NCI-H1930 (cell line): ENCODE results near the gene ANO10.
"Not testable (repeated sequence)": the region's sequence is repeated elsewhere in the genome, so short reads cannot be mapped to it uniquely, and the experiment has no call there.

ENCODE experiments used
- DNase-seq, 2 experiments: peaks; one replicate each; lab custom pipeline; 2025; lab: John Stamatoyannopoulos, UW

The ANO10 gene, protein sequence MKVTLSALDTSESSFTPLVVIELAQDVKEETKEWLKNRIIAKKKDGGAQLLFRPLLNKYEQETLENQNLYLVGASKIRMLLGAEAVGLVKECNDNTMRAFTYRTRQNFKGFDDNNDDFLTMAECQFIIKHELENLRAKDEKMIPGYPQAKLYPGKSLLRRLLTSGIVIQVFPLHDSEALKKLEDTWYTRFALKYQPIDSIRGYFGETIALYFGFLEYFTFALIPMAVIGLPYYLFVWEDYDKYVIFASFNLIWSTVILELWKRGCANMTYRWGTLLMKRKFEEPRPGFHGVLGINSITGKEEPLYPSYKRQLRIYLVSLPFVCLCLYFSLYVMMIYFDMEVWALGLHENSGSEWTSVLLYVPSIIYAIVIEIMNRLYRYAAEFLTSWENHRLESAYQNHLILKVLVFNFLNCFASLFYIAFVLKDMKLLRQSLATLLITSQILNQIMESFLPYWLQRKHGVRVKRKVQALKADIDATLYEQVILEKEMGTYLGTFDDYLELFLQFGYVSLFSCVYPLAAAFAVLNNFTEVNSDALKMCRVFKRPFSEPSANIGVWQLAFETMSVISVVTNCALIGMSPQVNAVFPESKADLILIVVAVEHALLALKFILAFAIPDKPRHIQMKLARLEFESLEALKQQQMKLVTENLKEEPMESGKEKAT

DNA sequence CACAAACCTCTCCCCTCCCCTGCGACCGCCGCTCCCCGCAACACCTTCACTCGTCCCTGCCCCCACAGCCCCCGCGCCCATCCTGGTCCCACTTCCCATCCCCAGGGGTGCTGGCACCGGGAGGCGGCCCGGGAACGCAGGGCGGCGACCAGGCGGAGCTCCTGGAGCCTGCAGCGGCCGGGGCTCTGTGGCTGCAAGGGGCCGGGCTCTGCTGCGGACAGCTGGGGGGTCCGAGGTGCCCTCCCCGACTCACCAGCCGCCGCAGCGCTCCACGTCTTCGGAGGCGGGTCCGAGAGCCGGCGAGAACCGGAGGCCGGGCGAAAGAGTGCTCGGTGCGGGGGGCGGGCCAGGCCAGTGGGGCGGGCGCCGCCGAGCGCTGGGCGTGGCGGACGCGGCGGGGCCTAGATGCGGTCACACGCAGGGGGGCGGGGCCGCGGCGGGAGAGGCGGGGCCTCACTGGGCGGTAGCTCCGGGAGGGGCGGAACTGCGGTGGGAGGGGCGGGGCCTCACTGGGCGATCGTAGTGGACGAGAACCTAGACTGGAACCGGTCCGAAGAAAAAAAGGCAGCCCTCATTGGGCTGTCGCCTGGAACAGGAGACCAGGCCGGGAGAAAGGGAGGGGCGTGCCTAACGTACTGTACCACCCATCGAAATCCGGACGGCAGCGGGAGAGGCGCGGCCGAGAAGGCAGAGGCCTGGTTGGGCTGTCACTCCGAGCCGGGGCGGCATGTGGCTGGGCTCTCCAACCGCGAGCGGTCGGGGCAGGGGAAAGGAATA lies at the start of gene ANO10:
ANO10 (minus strand) TSS at position 356 of the 777 bp plus-strand sequence. CDS start 16,159 bp downstream, outside the sequence.
- peak; percentile 81 to 88 for DNase-seq

DNA sequence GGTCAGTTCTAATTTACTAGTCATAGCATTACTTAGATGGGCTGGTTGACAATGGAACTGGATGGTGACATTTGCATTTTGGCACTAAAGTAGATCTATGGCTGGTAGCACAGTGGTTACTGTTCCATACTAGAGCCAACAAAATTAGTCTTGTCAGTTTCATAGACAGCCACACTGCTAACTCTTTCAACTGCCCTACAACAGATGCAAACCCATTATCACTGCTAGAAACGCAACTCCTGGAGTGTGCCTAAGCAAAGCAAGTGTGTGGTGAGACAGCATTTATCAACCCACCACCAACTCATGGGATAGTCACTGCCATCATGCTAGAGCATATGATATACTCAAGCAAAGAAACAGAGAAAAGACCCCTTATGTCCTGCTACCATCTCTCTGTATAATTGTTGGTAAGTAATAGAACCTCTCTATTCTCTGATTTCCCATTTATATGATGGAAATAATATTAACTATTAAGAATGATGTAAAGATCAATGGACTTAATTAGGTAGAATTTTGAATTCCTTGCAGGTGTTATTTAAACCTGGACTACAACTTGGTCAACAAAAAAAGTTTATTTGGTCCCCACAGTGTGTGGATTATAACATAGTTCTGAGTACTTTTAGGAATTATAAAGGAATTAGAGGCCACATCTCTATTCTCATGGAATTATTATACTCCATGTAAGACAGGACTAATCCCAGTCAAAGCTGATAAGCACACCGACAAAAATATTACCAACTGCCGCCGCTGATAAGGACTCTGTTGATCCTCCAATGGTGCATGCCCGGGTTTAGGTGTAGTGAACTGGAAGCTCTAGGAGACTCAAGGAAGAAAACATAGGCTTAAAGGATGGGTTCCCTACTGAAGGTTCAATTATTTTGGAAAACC lies 49.1 kb upstream of the ANO10 start:
- DNase-seq: no peak

DNA sequence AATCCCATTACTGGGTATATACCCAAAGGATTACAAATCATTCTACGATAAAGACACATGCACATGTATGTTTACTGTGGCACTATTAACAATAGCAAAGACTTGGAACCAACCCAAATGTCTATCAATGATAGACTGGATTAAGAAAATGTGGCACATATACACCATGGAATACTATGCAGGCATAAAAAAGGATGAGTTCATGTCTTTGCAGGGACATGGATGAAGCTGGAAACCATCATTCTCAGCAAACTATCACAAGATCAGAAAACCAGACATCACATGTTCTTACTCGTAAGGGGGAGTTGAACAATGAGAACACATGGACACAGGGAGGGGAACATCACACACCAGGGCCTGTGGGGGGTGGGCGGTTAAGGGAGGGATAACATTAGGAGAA lies 43.2 kb upstream of the ANO10 start:
- DNase-seq: not testable (repeated sequence)

DNA sequence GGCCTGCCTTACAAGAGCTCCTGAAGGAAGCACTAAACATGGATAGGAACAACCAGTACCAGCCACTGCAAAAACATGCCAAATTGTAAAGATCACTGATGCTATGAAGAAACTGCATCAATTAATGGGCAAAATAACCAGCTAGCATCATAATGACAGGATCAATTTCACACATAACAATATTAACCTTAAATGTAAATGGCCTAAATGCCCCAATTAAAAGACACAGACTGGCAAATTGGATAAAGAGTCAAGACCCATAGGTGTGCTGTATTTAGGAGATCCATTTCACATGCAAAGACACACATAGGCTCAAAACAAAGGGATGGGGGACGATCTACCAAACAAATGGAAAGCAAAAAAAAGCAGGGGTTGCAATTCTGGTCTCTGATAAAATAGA lies 39.6 kb upstream of the ANO10 start:
- not testable (repeated sequence) for DNase-seq

DNA sequence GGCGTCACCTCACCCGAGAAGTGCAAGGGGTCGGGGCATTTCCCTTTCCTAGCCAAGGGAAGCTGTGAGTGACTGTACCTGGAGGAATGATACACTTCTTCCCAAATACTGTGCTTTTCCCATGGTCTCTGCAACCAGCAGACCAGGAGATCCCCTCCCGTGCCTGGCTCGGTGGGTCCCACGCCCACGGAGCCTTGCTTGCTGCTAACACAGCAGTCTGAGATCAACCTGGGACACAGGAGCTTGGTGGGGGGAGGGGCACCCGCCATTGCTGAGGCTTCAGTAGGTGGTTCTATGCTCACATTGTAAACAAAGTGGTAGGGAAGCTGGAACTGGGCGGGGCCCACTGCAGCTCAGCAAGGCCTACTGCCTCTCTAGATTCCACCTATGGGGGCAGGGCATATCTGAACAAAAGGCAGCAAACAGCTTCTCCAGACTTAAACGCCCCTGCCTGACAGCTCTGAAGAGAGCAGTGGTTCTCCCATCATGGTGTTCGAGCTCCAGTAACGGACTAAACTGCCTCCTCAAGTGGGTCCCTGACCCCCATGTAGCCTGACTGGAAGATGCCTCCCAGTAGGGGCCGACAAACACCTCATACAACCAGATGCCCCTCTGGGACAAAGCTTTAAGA lies 37.6 kb upstream of the ANO10 start:
- no peak for DNase-seq

DNA sequence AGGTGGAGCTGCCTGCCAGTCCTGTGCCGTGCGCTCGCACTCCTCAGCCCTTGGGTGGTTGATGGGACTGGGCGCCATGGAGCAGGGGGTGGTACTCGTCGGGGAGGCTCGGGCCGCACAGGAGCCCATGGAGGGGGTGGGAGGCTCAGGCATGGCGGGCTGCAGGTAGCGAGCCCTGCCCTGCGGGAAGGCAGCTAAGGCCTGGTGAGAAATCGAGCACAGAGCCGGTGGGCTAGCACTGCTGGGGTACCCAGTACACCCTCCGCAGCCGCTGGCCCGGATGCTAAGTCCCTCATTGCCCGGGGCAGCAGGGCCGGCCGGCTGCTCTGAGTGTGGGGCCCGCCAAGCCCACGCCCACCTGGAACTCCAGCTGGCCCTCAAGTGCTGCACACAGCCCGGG lies 34.6 kb upstream of the ANO10 start:
- not testable (repeated sequence) for DNase-seq

DNA sequence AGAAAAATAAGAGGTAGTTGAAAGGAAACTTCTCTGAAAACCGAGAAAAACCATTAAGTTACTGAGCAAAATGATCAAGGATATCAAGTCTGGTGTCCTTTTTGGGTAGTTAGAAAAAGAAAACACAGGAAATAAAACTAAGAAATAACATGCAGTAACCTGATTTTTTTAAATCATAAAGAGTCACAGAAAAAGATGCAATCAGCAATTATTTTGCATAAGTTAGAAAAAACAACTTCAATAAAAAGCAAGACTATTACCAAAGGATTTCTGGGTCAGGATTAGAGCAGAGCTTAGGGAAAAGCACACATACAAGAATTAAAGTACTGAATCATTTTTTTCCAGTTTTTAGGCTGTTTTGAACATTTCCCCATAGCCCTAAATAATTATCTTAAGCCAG lies 28.5 kb upstream of the ANO10 start:
- DNase-seq: no peak

DNA sequence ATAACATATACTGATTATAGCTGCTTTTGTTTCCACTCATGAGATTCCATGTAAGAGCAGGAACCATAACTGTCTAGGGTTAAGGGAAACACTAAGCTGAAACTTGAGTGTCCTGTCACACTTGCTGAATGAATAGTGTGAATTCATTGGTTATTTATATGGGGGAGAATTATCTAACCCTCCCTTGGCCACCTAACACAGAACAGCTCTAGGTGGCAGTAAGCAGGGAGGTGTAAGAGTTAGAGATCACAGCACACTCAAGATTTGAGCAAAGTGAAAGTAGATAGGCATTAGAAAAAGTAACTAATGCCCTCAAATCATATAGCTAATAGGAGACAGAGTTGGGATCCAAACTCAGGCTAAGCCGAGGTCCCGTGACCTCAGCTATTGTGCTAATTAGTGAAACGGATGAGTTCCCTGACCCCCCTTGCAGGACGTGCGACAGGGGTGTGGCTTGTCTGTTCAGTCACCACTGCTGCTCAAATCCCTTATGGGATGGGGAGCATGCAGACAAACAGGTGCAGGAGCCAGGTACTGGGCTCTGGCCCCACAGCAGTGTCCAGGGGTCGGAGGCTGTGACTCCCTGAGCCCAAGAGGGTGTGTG lies 27.7 kb upstream of the ANO10 start:
- no peak for DNase-seq

DNA sequence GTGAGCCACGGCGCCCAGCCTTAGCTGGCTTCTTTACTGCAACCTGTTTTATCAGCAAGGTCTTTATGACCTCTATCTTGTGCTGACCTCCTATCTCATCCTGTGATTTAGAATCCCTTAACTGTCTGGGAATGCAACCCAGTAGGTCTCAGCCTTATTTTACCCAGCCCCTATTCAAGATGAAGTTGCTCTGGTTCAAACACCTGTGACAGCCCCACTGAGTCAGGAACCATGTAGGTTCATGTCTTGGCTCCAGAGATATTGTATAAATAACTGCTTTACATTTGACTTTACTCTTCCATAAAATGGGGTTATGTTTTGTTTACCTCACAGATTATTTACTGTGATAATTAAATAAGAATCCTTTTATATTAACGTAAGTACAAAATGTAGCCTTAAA lies 27.1 kb upstream of the ANO10 start:
- no peak for DNase-seq

DNA sequence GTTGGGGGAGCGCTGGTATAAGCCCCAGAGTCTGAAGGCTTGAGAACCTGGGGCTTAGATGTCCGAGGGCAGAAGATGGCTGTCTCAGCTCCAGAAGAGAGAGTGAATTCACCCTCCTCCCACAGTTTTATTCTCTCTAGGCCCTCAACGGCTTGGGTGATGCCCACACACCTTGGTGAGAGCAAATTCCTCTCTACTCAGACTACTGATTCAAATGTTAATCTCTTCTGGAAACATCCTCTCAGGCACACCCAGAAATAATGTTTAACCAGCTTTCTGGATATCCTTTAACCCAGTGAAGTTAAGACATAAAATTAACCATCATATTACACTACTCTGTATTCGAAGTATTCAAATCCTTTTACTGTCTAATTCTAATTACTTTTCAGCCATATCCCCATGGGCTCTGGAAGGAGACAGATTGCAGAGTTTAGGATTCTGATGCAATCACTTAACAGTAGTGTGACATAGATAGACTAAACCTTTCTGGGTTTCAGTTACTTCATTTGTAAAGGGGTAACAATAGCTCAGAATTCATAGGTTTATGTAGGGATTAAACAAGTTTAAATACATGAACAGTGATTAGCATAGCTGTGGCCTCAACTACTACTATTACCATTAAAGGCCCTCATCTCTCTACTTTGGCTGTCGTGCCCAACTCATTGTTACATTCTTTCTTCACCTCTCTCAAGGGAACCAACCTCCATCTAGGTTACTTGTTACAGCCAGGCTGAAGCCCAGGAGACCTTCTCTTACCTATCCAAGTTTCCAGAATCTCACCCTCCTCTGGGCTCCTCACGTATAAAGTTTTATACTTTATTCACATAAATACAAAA lies 25.7 kb upstream of the ANO10 start:
- DNase-seq: no peak

DNA sequence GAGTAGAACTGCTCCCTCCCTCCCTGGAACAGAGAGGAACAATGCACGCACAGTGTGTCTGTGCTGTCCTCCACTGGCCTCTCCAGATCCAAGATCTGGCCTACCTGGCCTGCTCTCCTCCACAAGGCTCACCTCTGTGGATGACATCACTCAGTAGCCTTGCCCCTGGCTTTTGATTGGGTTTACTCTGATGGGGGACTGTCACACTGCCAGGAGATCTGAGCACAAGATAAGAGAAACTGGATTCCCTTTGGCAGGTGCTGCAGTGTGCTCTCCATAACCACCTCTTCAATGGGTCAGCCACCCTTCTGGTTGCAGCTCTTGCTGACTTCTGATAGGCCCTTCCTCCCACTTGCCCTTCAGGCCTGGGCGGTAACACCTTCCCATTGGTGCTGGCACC lies 22.6 kb upstream of the ANO10 start:
- DNase-seq: no peak

DNA sequence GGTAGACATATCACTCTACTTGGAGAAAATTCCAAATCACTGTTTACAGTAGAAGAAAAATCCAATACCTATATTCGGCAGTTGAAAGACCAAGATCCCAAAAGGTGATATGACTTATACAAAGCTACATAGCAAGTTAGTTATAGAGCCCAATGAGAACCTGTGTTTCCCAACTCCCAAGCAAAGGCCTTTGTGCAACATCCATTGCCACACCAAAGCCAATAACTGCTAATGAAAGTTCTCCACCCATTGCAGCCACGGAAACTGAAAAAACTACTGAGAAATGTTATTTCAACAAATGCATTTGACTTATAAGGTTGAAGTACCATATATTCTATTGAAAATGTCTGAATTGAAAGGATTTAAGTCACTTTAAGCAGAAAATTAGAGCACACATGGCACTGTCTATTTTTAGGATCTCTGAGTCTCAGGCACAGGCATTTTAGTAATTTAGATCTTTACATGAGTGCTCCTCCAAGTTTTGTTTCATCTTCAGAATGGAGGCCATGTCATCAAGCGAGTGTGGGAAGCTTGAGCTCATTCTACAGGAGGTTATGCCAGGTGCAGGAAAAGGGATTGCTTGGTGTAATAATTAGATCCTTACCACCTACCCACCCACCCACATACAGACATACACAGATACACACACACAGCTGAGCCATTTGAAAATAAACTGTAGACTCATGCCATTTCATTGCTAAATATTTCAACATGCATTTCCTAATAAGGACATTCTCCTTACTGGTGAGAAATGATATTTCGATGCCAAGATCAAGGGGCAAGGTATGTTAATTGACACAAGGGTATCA lies 19.7 kb upstream of the ANO10 start:
- DNase-seq: no peak

DNA sequence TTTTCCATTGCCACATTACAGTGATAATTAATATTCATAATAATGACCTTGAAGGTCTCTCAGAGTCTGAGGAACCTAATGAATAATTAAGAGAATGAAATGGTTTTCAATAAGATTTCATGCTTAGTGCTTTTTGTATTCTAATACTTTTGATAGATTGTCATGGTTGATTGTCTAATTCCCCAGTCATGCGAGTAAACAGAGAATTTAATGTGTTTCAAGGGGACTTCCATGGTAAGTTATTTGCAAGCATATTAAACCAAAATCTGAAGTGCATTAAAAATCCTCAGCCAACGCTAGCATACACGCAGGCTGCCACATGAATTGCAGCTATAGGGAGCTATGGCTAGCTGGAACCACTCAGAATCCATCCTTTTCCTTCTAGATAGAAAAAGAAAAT lies 18.9 kb upstream of the ANO10 start:
- DNase-seq: no peak

DNA sequence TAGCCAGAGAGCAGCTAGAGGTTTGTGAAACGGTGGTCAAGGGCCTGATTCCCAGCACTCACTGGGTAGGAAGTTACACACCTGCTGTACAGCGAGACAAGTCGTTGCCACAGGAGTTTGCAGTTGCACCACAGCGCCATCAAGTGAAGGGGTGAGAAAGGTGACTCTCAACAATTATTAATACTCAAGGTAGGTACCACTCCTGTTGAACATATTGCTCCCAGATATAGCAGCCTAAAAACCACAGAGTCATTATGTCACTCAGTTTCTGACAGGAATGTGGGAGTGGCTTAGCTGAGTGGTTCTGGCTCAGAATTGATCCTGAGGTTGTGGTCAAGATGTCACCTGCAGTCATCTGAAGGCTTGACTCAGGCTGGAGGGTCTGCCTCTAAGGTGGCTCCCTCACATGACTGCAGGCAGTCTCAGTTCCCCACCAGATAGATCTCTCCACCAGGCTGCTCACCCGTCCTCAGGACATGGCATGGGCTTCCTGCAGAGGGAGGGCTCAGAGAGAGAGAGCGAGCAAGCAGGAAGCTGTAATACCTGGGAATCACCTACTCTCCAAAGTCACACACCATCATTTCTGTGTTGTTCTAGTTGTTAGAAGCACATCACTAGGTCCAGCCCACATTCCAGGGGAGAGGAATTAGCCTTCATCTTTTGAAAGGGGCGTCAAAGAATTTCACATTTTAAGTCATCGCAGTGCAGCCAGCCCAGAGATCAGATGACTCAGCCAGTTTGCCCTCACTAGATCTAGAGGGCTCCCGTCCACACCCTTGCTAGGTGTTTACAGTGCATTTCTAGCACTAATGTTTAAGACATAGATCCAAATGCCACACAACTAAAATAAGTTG lies 17.0 kb upstream of the ANO10 start:
- no peak for DNase-seq

DNA sequence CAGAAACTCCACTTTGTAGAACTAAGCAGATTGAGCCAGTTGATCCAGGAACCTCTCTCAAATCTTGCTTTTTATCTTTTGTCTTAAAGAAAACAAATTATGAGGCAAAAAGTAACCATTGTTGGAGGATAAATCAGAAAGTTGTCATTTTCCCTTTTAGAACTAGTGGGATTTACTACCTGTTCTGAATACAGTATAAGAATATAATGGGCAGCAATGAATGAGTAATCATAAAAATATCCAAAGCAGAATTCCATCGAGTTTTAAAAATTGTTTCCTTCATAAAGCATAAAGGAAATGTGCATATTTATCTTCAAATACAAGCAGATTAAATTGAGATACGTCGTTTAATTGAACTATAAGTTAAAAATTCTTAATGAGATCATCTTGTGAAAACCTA lies 15.9 kb upstream of the ANO10 start:
- DNase-seq: no peak

DNA sequence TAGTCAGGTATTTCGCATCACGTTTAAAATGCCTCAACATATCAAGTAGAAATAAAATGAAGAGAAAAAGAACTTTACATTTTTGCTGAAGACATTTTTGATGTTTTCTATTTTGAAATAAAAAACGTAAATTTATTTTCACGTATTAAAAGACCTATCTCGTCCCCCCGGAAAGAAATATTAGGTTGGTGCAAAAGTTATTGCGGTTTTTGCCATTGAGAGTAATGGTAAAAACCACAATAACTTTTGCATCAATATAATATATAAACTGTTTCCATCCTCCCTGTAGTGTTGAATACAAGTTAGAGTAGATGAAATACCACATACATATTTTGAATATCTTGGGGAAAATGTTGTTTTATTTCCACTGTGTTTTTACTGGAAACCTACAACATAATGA lies 11.2 kb upstream of the ANO10 start:
- no peak for DNase-seq

DNA sequence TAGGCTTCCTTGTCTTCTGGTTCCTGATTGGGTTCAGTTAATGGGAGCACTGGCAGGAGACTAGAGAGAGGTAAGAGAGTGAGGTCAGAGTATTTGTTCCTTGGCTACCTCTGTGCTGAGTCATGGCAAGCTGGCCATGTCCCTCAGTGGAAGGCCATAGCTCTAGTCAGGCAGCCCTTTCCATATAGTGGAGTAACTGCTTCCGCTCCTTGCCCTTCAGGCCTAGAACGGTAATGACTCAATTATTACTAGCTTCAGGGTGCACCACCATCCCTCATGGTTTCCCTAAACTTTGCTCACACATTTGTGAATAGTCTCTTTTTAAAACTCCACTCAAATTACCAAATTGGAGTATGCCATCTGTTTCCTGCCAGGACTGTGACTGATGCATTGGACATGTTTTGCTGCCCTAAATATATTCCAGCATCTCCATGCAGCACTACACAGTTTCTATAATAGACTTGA lies 10.5 kb upstream of the ANO10 start:
- no peak for DNase-seq

DNA sequence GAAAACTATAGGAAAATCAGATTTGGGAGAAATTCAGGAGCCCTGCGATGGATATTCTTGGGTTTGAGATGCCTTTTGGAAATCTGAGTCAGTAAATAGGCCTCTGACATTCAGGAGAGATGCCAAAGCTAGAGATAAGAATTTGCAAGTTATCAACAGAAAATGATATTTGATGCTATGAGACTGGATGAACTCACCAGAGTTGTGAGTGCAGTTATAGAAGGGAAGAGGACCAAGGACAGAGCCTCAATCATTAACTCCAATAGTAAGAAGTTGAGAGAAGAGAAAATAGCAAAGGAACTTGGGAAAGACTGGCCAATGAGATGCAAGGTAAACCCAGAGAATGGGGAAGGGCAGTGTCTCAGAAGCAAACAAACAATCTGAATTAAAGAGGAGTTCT lies 7.9 kb upstream of the ANO10 start:
- DNase-seq: no peak
